ENCODE data around the gene MYLK. TPM values are rescaled to one million over a fixed set of nuclear protein-coding genes. Genes with fewer than 3 reads are reported as not detected.
A peak's percentile ranks its signal among the peaks of the same experiment; 100 is the strongest.

MYLK gene
- total and polyA plus RNA-seq, 2 of the 4 experiments (the other 2 are of a cell fraction) = 299 to 484 TPM

DNA sequence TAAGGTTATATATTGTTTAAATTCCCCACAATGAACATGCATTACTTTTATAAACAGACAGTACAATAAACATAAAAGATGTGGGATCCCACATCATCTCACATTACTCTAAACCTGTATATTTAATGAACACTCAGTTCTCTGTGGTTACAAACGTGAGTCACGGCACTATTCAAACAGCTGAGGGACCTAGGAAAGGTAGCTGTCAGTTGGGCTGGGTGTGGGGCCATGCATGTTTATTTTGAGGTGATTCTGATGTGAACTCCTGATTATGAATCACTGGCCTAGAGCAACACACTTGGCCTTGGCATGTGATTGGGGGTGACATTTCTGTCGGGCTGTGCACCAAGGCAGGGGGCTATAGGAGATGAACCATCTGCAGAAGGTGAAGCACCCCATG, 151.7 kb downstream of the MYLK start:
- peak overlapping the region; percentile 88 for H2AK9ac ChIP-seq (replicated peaks; ENCODE audit: low read depth, low read length, poor library complexity)
- peak overlapping the region; percentile 56; the same call in 1 of the 2 replicates for H3K9ac ChIP-seq (ENCODE audit: low read depth, low read length)
- H3K27ac ChIP-seq (ENCODE audit: insufficient read depth, low read length) = peak overlapping the region; percentile 97
- no peak overlapping the region for H3K4me2 ChIP-seq (ENCODE audit: low read depth, low read length)
- H2BK20ac ChIP-seq (ENCODE audit: low read depth, low read length) = peak overlapping the region; percentile 99
- H3K14ac ChIP-seq (replicated peaks; ENCODE audit: low read depth, low read length) = peak overlapping the region; percentile 91
- H2AK5ac ChIP-seq (ENCODE audit: low read depth, low read length) = peak overlapping the region; percentile 100
- BruUV-seq (replicated peaks) = no TSS peak
- H3K18ac ChIP-seq (ENCODE audit: low read depth, low read length) = peak overlapping the region; percentile 96
- H2BK15ac ChIP-seq (ENCODE audit: low read depth, low read length) = peak overlapping the region; percentile 98; the same call in 1 of the 3 replicates
- H3K56ac ChIP-seq (ENCODE audit: extremely low read depth, insufficient read depth, low read length) = peak overlapping the region; percentile 87; the same call in 1 of the 2 replicates
- H3K79me1 ChIP-seq (ENCODE audit: low read depth in 1 of 2, low read length in 2 of 2) = peaks cover 43 to 73% of the 10 kb centered on the region in 2 experiments
- H4K8ac ChIP-seq (ENCODE audit: low read depth in 2 of 2, low read length in 2 of 2) = peak overlapping the region; percentile 92 to 98
- peak overlapping the region; percentile 99 for H2BK120ac ChIP-seq (ENCODE audit: low read depth, low read length)
- H3K27me3 ChIP-seq (ENCODE audit: control insufficient read depth, insufficient read depth, low read length) = no peaks in the 10 kb centered on the region
- H3K4ac ChIP-seq (ENCODE audit: low read depth, low read length) = peak overlapping the region; percentile 99
- POLR2A ChIA-PET (ENCODE audit: unreplicated experiment) = no interaction called here
- TF ChIP-seq RAD21 (IDR thresholded peaks at IDR 0.05; ENCODE audit: low read length) (no peak), MAZ (IDR thresholded peaks at IDR 0.05; ENCODE audit: borderline replicate concordance, low read depth, low read length) (no peak), BHLHE40 (IDR thresholded peaks at IDR 0.05; ENCODE audit: low read depth, low read length) (peak; percentile 95), MAFK (IDR thresholded peaks at IDR 0.05; ENCODE audit: low read depth, low read length) (no peak), RCOR1 (IDR thresholded peaks at IDR 0.05; ENCODE audit: insufficient replicate concordance, low read length) (peak; percentile 78), POLR2A (IDR thresholded peaks at IDR 0.05; ENCODE audit: low read depth, low read length) (no peak), FOS (IDR thresholded peaks at IDR 0.05; ENCODE audit: low read depth, low read length) (peak; percentile 93), CEBPB (IDR thresholded peaks at IDR 0.05; ENCODE audit: low read depth, low read length) (no peak)
- TF ChIP-seq, protein P1, sequence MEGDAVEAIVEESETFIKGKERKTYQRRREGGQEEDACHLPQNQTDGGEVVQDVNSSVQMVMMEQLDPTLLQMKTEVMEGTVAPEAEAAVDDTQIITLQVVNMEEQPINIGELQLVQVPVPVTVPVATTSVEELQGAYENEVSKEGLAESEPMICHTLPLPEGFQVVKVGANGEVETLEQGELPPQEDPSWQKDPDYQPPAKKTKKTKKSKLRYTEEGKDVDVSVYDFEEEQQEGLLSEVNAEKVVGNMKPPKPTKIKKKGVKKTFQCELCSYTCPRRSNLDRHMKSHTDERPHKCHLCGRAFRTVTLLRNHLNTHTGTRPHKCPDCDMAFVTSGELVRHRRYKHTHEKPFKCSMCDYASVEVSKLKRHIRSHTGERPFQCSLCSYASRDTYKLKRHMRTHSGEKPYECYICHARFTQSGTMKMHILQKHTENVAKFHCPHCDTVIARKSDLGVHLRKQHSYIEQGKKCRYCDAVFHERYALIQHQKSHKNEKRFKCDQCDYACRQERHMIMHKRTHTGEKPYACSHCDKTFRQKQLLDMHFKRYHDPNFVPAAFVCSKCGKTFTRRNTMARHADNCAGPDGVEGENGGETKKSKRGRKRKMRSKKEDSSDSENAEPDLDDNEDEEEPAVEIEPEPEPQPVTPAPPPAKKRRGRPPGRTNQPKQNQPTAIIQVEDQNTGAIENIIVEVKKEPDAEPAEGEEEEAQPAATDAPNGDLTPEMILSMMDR (conservative IDR thresholded peaks at IDR 0.05; ENCODE audit: low read depth, low read length) = no peak
- TF ChIP-seq, protein P2, sequence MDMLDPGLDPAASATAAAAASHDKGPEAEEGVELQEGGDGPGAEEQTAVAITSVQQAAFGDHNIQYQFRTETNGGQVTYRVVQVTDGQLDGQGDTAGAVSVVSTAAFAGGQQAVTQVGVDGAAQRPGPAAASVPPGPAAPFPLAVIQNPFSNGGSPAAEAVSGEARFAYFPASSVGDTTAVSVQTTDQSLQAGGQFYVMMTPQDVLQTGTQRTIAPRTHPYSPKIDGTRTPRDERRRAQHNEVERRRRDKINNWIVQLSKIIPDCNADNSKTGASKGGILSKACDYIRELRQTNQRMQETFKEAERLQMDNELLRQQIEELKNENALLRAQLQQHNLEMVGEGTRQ (IDR thresholded peaks at IDR 0.05; ENCODE audit: low read depth, low read length) = no peak
- peaks cover 34% of the 10 kb centered on the region for H3K9me1 ChIP-seq (ENCODE audit: insufficient read depth, low read length)
- intact Hi-C loops (cut with micrococcal nuclease) = no loop called here
- H2AFZ ChIP-seq (replicated peaks; ENCODE audit: low read length, poor library complexity) = peak overlapping the region; percentile 7
- peaks cover 37% of the 10 kb centered on the region for H3K4me1 ChIP-seq (ENCODE audit: control insufficient read depth, insufficient read depth, low read length)
- no peaks in the 10 kb centered on the region for H4K20me1 ChIP-seq (ENCODE audit: insufficient read depth, low read length)
- peaks cover 52% of the 10 kb centered on the region for H3K36me3 ChIP-seq (ENCODE audit: control insufficient read depth, insufficient read depth, low read length)
- H3K4me3 ChIP-seq (ENCODE audit: insufficient read depth, low read depth, low read length) = no peak overlapping the region
- H4K5ac ChIP-seq (ENCODE audit: low read depth, low read length) = peak overlapping the region; percentile 92
- in situ Hi-C loops (cut with MboI; ENCODE audit: low sequenced_read_pairs) = no loop called here
- peak overlapping the region; percentile 90 for H3K23ac ChIP-seq (ENCODE audit: low read depth, low read length)
- H4K91ac ChIP-seq (ENCODE audit: insufficient read depth, low read depth, low read length) = peak overlapping the region; percentile 99
- peak overlapping the region; percentile 99 for H2BK5ac ChIP-seq (ENCODE audit: low read depth, low read length, poor library complexity, severe bottlenecking)
- CTCF ChIA-PET = interaction anchor here (2.7 kb wide), 1 partner anchor 9 kb away, joined by 9 read pairs; no protein-coding TSS in a partner anchor
- dilution Hi-C loops (cut with HindIII; ENCODE audit: low sequenced_read_pairs, unreplicated experiment) = no loop called here
- peak; percentile 62 for ATAC-seq (ENCODE audit: low read depth)
- DNase-seq = peak; percentile 97
- H3K9me3 ChIP-seq (ENCODE audit: control insufficient read depth, insufficient read depth, low read length) = no peaks in the 10 kb centered on the region
- no CpG with 5 or more reads among the region's 3 CpGs for WGBS, 2 experiments (ENCODE audit: extremely low coverage in 2 of 2, insufficient read length in 1 of 2)

Measured in IMR-90 (cell line).